NT2/D1 (cell line): ENCODE data around the gene CRACR2B.

ENCODE experiments used
- YY1 ChIP-seq: IDR thresholded peaks from 2 replicates; pipeline ENCODE4 v1.6.1; 2011; ENCODE audit not compliant: insufficient read length, insufficient read depth
- ZNF274 ChIP-seq: IDR thresholded peaks from 2 replicates; pipeline ENCODE4 v1.6.1; 2011; ENCODE audit warnings: mild to moderate bottlenecking, low read depth, low read length

- no peak for TF ChIP-seq ZNF274
- TF ChIP-seq YY1: no peak
Observed at GRCh38 chr11:833114-833791, 5.5 kb downstream of the CRACR2B start.
